Ascending aorta (tissue), 2 donors: ENCODE data around the gene SMIM35. TPM values are rescaled to one million over a fixed set of nuclear protein-coding genes. Genes with fewer than 3 reads are reported as not detected.

Experiments used
- DNase-seq, 2 donors: peaks; one replicate each; pipeline ENCODE4 v3.0.0-alpha.2; 2019; ENCODE audit warnings: low spot score in 2 of 2
- H3K27ac ChIP-seq, 2 donors: fragments of 200-600 bp; sonication (generic); one replicate each; pipeline ENCODE4 v1.5.1; 2016 to 2017; ENCODE audit warnings: mild to moderate bottlenecking in 1 of 2
- H3K27me3 ChIP-seq: fragments of 200-600 bp; sonication (generic); one replicate; pipeline ENCODE4 v1.5.1; 2017
- H3K36me3 ChIP-seq, 2 donors: fragments of 200-600 bp; sonication (generic); one replicate each; pipeline ENCODE4 v1.5.1; 2016
- H3K4me1 ChIP-seq, 2 donors: fragments of 200-600 bp; sonication (generic); one replicate each; pipeline ENCODE4 v1.5.1; 2016 to 2017; ENCODE audit warnings: mild to moderate bottlenecking in 1 of 2
- H3K4me3 ChIP-seq, 2 donors: fragments of 200-600 bp; sonication (generic); one replicate each; pipeline ENCODE4 v1.5.1; 2016 to 2017; ENCODE audit warnings: mild to moderate bottlenecking in 1 of 2
- H3K9me3 ChIP-seq, 2 donors: fragments of 200-600 bp; sonication (generic); one replicate each; pipeline ENCODE4 v1.5.1; 2016
- CTCF ChIP-seq, 3 experiments: fragments of 200-600 bp in 2 of 3; fragments of 450-650 bp in 1 of 3; sonication (generic) in 2 of 3; IDR thresholded peaks; one replicate each; pipeline ENCODE4 v1.5.1; 2016 to 2019; ENCODE audit warnings: antibody characterized with exemption in 3 of 3, mild to moderate bottlenecking in 1 of 3, moderate library complexity in 1 of 3
- intact Hi-C: fragments of 100-400 bp; cut with DNase I; formaldehyde crosslinking; loops from one replicate; pipeline ENCODE4 v1.15.1; 2023
- total RNA-seq: library from RNA; depleted of rRNA; stranded (reverse); fragments of >200 nt; gene quantifications from one replicate; pipeline ENCODE4 v1.1.0, GENCODE V29; 2016

Gene SMIM35
- total RNA-seq, 1 donor from 2014 or later: not detected

- intact Hi-C loops: no loop called here
- Histone ChIP-seq H3K9me3 (no peaks in the 10 kb centered on the region), H3K4me1 (no peaks in the 10 kb centered on the region), H3K36me3 (no peaks in the 10 kb centered on the region), H3K27ac (no peak overlapping the region), H3K27me3 (no peaks in the 10 kb centered on the region), H3K4me3 (no peak overlapping the region)
- no peak for DNase-seq
- TF ChIP-seq CTCF (IDR thresholded peaks at IDR 0.05): no peak
Observed at GRCh38 chr11:118106789-118107335, 20.1 kb upstream of the SMIM35 start.

- Histone ChIP-seq H3K27me3 (no peaks in the 10 kb centered on the region), H3K4me1 (no peaks in the 10 kb centered on the region), H3K27ac (no peak overlapping the region), H3K36me3 (no peaks in the 10 kb centered on the region), H3K9me3 (no peaks in the 10 kb centered on the region), H3K4me3 (no peak overlapping the region)
- DNase-seq: no peak
- intact Hi-C loops: no loop called here
- TF ChIP-seq CTCF (IDR thresholded peaks at IDR 0.05): no peak
Observed at GRCh38 chr11:118105657-118106305, 19.0 kb upstream of the SMIM35 start.

- H3K4me1 ChIP-seq: no peaks in the 10 kb centered on the region
- no peaks in the 10 kb centered on the region for H3K36me3 ChIP-seq
- no peak for DNase-seq
- H3K4me3 ChIP-seq: no peak overlapping the region
- intact Hi-C loops: no loop called here
- no peaks in the 10 kb centered on the region for H3K27me3 ChIP-seq
- no peak for TF ChIP-seq CTCF (IDR thresholded peaks at IDR 0.05)
- no peaks in the 10 kb centered on the region for H3K9me3 ChIP-seq
- H3K27ac ChIP-seq: no peak overlapping the region
Observed at GRCh38 chr11:118104491-118104890, 17.7 kb upstream of the SMIM35 start.

- H3K27me3 ChIP-seq: no peaks in the 10 kb centered on the region
- H3K4me3 ChIP-seq: no peak overlapping the region
- no peak for TF ChIP-seq CTCF (IDR thresholded peaks at IDR 0.05)
- no peaks in the 10 kb centered on the region for H3K9me3 ChIP-seq
- intact Hi-C loops: no loop called here
- no peaks in the 10 kb centered on the region for H3K4me1 ChIP-seq
- no peaks in the 10 kb centered on the region for H3K36me3 ChIP-seq
- no peak for DNase-seq
- H3K27ac ChIP-seq: no peak overlapping the region
Observed at GRCh38 chr11:118102721-118103261, 16.0 kb upstream of the SMIM35 start.

- Histone ChIP-seq H3K27ac (no peak overlapping the region), H3K4me3 (no peak overlapping the region), H3K4me1 (no peaks in the 10 kb centered on the region), H3K9me3 (no peaks in the 10 kb centered on the region), H3K27me3 (no peaks in the 10 kb centered on the region), H3K36me3 (no peaks in the 10 kb centered on the region)
- intact Hi-C loops: no loop called here
- no peak for DNase-seq
- no peak for TF ChIP-seq CTCF (IDR thresholded peaks at IDR 0.05)
Observed at GRCh38 chr11:118100691-118101232, 14.0 kb upstream of the SMIM35 start.
